ENCODE results near the gene BCAN.
"Not testable (repeated sequence)": the region's sequence is repeated elsewhere in the genome, so short reads cannot be mapped to it uniquely, and the experiment has no call there.

The BCAN gene

DNA sequence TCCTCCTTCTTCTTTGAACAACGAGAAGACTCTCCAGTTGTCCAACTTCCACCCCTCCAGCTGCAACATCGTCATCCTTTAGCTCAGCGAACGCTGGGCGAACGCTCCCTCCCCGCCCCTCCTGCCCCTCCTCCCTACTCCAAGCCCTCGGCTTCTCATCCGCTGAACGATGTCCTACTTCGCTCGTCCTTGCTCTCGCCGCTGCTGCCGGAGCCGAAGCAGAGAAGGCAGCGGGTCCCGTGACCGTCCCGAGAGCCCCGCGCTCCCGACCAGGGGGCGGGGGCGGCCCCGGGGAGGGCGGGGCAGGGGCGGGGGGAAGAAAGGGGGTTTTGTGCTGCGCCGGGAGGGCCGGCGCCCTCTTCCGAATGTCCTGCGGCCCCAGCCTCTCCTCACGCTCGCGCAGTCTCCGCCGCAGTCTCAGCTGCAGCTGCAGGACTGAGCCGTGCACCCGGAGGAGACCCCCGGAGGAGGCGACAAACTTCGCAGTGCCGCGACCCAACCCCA, at the start of gene BCAN:
Gene BCAN (plus strand): TSS at position 357 of the 504 bp plus-strand sequence. CDS start 3,938 bp downstream, outside the sequence.
- FAIRE-seq = no peak

- no peak for FAIRE-seq
Observed at GRCh38 chr1:156592158-156592909, 49.6 kb upstream of the BCAN start.

DNA sequence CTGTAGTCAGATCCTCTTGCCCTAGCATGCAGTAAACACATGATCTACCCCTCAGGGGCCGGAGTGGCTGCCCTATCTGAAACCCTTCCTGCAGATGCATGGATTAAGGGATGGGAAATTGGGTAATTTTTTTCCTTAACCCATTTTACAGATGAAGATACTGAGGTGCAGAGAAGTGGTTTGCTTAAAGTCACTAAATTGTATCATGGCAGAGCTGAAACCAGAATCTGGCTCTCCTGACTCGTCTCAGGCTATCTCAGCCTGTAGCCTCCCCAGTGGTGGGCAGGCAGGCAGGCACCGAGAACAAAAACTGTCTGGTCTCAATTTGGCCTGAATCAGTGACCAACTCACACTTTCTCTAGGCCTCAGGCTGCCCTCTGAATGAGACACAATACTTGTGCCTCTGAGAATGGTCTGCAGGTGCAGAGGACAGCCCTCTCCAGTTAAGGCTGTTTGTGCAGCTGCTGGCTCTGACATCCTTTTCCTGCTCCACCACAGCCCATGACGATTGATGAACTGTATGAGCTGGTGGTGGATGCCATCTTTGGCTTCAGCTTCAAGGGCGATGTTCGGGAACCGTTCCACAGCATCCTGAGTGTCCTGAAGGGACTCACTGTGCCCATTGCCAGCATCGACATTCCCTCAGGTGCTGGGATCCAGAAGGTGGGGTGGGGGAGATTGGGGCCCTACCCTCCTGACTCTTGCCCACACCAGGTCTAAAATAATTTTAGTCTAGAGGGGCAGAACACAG, 48.8 kb upstream of the BCAN start:
- no peak for FAIRE-seq

DNA sequence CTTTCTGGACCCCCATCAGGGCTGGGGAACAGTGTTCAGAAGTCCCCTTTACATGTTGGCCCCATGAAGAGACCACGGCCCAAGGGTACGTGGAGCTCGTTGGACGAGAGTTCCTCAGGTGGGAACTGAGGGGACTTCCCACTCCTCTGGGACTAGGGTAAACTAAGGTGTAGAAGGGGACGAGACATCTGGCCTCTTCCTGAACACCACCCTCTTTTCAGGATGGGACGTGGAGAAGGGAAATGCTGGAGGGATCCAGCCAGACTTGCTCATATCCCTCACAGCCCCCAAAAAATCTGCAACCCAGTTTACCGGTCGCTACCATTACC, 48.3 kb upstream of the BCAN start:
- FAIRE-seq = no peak

GRCh38 chr1:156594190-156594589, 47.7 kb upstream of the BCAN start:
- FAIRE-seq = no peak

DNA sequence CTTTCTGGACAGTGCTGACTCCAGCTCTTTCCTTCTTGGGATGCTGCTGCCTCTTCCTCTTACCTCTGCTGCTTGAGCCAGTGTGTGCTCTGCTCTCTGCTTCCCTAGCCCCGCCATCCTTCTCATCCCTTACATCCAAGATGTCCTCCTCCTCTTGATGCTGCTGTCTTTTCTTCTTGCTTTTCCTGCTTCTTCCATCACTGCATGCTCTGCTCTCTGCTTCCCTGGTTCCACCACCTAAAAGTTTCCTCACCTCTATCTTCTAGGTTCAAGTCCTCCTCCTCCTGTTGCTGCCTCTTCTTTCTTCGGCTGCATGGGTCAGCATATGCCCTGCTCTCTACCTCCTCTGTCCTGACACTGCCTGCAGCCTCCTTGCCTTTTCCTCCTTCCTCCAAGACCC, 46.9 kb upstream of the BCAN start:
- no peak for FAIRE-seq

GRCh38 chr1:156596426-156596825, 45.5 kb upstream of the BCAN start:
- no peak for FAIRE-seq

DNA sequence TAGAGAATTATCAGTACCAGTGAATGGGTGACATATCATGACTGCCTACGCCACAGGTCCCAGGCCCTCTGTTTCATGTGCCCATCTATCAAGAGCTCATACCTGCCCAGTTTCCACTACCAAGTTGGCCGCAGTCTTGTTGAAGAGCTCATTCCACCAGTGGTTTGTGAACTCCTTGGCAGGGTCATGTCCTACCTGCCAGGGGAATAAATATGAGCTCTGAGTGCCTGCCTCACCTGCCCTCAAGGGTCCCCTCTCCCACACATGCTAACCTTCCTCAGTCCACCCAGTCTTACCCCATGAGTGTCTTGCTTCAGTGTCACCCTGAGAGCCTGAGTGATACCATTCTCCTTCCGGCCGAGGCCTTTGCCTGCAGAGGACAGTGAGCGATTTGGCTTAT, 43.8 kb upstream of the BCAN start:
- no peak for FAIRE-seq

GRCh38 chr1:156598731-156599432, 43.0 kb upstream of the BCAN start:
- no peak for FAIRE-seq

DNA sequence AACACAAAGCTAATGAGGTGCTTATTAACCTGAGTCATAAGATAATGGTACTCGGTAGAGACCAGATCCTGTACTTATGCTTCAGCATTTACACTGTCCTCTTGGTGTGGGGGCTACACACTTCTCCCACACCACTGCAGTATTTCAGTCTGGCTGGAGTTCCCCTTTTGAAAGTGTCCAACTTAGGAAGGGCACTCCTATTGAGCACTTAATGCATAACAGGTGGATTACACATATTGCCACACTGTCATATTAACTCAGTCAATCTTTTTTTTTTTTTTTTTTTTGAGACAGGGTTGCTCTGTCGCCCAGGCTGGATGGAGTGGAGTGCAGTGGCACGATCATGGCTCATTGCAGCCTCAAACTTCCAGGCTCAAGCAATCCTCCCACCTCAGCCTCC, 42.1 kb upstream of the BCAN start:
- FAIRE-seq = no peak

- no peak for FAIRE-seq
Observed at GRCh38 chr1:156600733-156601121, 41.2 kb upstream of the BCAN start.

GRCh38 chr1:156601122-156601830, 40.6 kb upstream of the BCAN start, which contains the start of gene GPATCH4:
Gene GPATCH4 (minus strand): TSS chr1:156601479.
- no peak for FAIRE-seq

- no peak for FAIRE-seq
Observed at GRCh38 chr1:156601892-156602291, 40.0 kb upstream of the BCAN start.

- no peak for FAIRE-seq
Observed at GRCh38 chr1:156602557-156602993, 39.3 kb upstream of the BCAN start.

GRCh38 chr1:156607344-156607743, 34.6 kb upstream of the BCAN start:
- FAIRE-seq = not testable (repeated sequence)

DNA sequence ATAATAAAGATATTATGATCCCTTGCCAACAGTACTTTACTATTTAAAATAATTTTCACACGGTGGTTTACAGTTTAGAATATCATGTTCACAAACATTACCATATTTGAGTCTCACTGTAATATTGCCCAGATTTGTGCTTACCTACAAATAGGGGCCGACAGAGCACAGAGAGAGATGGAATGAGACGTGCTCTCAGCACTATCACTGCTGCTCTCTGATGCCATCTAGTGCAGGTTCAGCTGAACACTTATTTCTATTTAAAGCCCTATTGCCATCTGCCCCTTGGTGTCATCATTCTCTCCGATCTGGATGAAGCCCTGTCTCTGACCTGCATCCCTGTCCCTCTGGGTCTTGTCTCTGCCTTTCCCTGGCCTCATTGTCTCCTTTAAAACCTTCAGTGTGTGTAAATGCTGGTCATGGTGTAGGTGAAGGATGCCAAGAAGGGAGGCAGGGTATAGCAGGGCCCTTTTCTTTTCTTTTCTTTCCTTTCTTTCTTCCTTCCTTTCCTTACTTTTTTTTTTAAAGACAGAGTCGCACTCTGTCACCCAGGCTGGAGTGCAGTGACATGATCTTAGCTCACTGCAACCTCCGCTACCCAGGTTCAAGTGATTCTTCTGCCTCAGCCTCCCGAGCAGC, 33.8 kb upstream of the BCAN start:
- no peak for FAIRE-seq

- no peak for FAIRE-seq
Observed at GRCh38 chr1:156608981-156609380, 32.9 kb upstream of the BCAN start.

- not testable (repeated sequence) for FAIRE-seq
Observed at GRCh38 chr1:156610072-156610471, 31.8 kb upstream of the BCAN start.

- FAIRE-seq = no peak
Observed at GRCh38 chr1:156612666-156613065, 29.3 kb upstream of the BCAN start.

- FAIRE-seq = no peak
Observed at GRCh38 chr1:156615946-156616345, 26.0 kb upstream of the BCAN start.

DNA sequence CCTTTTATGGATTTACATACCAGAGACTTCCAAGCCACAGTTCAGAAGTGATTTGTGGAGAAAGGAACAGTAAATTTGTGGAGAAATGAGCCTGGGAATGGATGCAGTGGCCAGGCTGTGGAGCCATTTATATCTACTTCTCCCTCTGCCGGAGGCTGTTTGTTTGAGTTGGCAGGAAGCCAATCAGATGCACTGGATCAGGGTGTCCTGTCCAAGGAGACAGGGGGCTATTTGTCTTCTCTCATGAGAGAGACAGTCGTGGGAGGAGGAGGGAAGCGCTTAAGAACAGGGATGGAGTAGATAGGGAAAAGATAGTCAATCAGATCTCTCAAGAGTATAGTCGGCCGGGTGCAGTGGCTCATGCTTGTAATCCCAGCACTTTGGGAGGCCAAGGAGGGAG, 25.5 kb upstream of the BCAN start:
- no peak for FAIRE-seq

Data from colon (tissue), 2 donors.